HCT116 (cell line): ENCODE data around the gene BMP7. TPM values are rescaled to one million over a fixed set of nuclear protein-coding genes. Genes with fewer than 3 reads are reported as not detected.

Experiments used
- ATAC-seq: fragments of 200-7000 bp; cut with Tn5 transposase; 2 replicates; pipeline ENCODE4 v1.9.1; 2020; ENCODE audit warnings: mild to moderate bottlenecking, moderate library complexity
- BruUV-seq: library from RNA; stranded (reverse); fragments of 400-500 nt; replicated peaks from 2 replicates; lab custom pipeline; 2021; lab: Mats Ljungman, UMichigan
- CTCF ChIA-PET: fragments of 300-600 bp; sonication (Branson Sonifier 250); formaldehyde crosslinking; loops from one replicate; lab custom pipeline; 2021; ENCODE audit warnings: antibody characterized with exemption; lab: Charles Lee
- POLR2A ChIA-PET: fragments of 300-600, 350-600 bp; sonication (Branson Sonifier 250); formaldehyde crosslinking; loops from one replicate; lab custom pipeline; 2021; ENCODE audit warnings: antibody characterized with exemption; lab: Charles Lee
- RAD21 ChIA-PET, 2 experiments: fragments of 300-600 bp; sonication (Branson Sonifier 250); formaldehyde crosslinking; loops; one replicate each; lab custom pipeline; 2023; ENCODE audit warnings: low total read pairs in 2 of 2; ENCODE audit not compliant: uncharacterized antibody in 2 of 2, unreplicated experiment in 2 of 2, low non-redundant PET in 1 of 2; lab: Charles Lee
- DNase-seq: peaks from one replicate; pipeline ENCODE4 v3.0.0-alpha.2; 2010; ENCODE audit warnings: low read depth, low spot score
- H2AFZ ChIP-seq: fragments of 200-600 bp; shearing (Covaris generic), sonication (generic); 2 replicates; pipeline ENCODE4 v1.6.1; 2017; ENCODE audit warnings: low read depth, mixed run types, mixed read lengths, antibody characterized with exemption, low read length; ENCODE audit not compliant: poor library complexity, severe bottlenecking
- H3K27ac ChIP-seq: 2 replicates; pipeline ENCODE4 v1.5.1; 2012; ENCODE audit warnings: low read depth, low read length
- H3K27me3 ChIP-seq: fragments of 200-600 bp; sonication (generic); 2 replicates; pipeline ENCODE4 v1.6.1; 2016; ENCODE audit warnings: mixed run types, low read length, mixed read lengths; ENCODE audit not compliant: insufficient read depth
- H3K36me3 ChIP-seq, 2 experiments: fragments of 200-500 bp in 1 of 2; fragments of 200-600 bp in 1 of 2; sonication (Bioruptor generic) in 1 of 2; sonication (generic) in 1 of 2; 2 replicates each; pipeline versions ENCODE4 v1.5.1 to v1.6.1; 2014 to 2016; ENCODE audit warnings: low read length in 2 of 2, inconsistent platforms in 1 of 2, mixed read lengths in 1 of 2, mixed run types in 1 of 2; ENCODE audit not compliant: insufficient read depth in 2 of 2, control insufficient read depth in 1 of 2
- H3K4me1 ChIP-seq, 2 experiments: fragments of 200-600 bp in 1 of 2; sonication (generic) in 1 of 2; 2 replicates each; pipeline versions ENCODE4 v1.5.1 to v1.6.1; 2012 to 2017; ENCODE audit warnings: low read length in 2 of 2, inconsistent platforms in 1 of 2, mild to moderate bottlenecking in 1 of 2, mixed read lengths in 1 of 2, mixed run types in 1 of 2, moderate library complexity in 1 of 2; ENCODE audit not compliant: insufficient read depth in 2 of 2, control insufficient read depth in 1 of 2
- H3K4me2 ChIP-seq: fragments of 200-600 bp; sonication (generic); 2 replicates; pipeline ENCODE4 v1.6.1; 2017; ENCODE audit warnings: mixed run types, low read length, mixed read lengths
- H3K4me3 ChIP-seq, 2 experiments: fragments of 200-600 bp in 1 of 2; sonication (generic) in 1 of 2; replicated peaks in 1 of 2; 2 replicates each; pipeline ENCODE4 v1.5.1; 2011 to 2016; ENCODE audit warnings: low read length in 2 of 2, control low read depth in 1 of 2, low read depth in 1 of 2, mild to moderate bottlenecking in 1 of 2, mixed read lengths in 1 of 2, mixed run types in 1 of 2
- H3K79me2 ChIP-seq: fragments of 200-600 bp; sonication (generic); 2 replicates; pipeline ENCODE4 v1.6.1; 2017; ENCODE audit warnings: mild to moderate bottlenecking, mixed run types, low read length, moderate library complexity, mixed read lengths; ENCODE audit not compliant: insufficient read depth
- H3K9ac ChIP-seq: fragments of 200-600 bp; sonication (generic); 2 replicates; pipeline ENCODE4 v1.6.1; 2016; ENCODE audit warnings: low read length, mixed read lengths
- H3K9me2 ChIP-seq: fragments of 200-600 bp; sonication (generic), shearing (Covaris generic); 2 replicates; pipeline ENCODE4 v1.6.1; 2017; ENCODE audit warnings: mixed run types, mild to moderate bottlenecking, moderate library complexity; ENCODE audit not compliant: insufficient read depth
- H3K9me3 ChIP-seq, 2 experiments: fragments of 200-500 bp in 1 of 2; fragments of 200-600 bp in 1 of 2; sonication (Bioruptor generic) in 1 of 2; sonication (generic) in 1 of 2; 2 replicates each; pipeline ENCODE4 v1.6.1; 2014 to 2017; ENCODE audit warnings: low read length in 2 of 2, mixed read lengths in 2 of 2, inconsistent platforms in 1 of 2, low read depth in 1 of 2, mild to moderate bottlenecking in 1 of 2, mixed run types in 1 of 2, moderate library complexity in 1 of 2; ENCODE audit not compliant: control insufficient read depth in 1 of 2, insufficient read depth in 1 of 2
- H4K20me1 ChIP-seq: fragments of 200-600 bp; sonication (generic), shearing (Covaris generic); 2 replicates; pipeline ENCODE4 v1.6.1; 2017; ENCODE audit warnings: mixed run types, mild to moderate bottlenecking, moderate library complexity; ENCODE audit not compliant: insufficient read depth
- EZH2phosphoT487 ChIP-seq: fragments of 200-600 bp; IDR thresholded peaks from 2 replicates; pipeline ENCODE4 v1.6.1; 2018; ENCODE audit warnings: antibody characterized with exemption, borderline replicate concordance
- MAX ChIP-seq: IDR thresholded peaks from 2 replicates; pipeline ENCODE4 v1.6.1; 2012
- RAD21 ChIP-seq: IDR thresholded peaks from 2 replicates; pipeline ENCODE4 v1.6.1; 2012; ENCODE audit warnings: low read depth, mild to moderate bottlenecking
- SIN3A ChIP-seq: IDR thresholded peaks from 2 replicates; pipeline ENCODE4 v1.6.1; 2012; ENCODE audit warnings: low read depth
- SP1 ChIP-seq: IDR thresholded peaks from 2 replicates; pipeline ENCODE4 v1.6.1; 2012; ENCODE audit warnings: low read depth
- SRF ChIP-seq: IDR thresholded peaks from 2 replicates; pipeline ENCODE4 v1.6.1; 2012; ENCODE audit warnings: low read depth
- intact Hi-C: fragments of 100-400 bp; cut with micrococcal nuclease; formaldehyde crosslinking; loops from 2 replicates; pipeline ENCODE4 v1.10.0; 2022
- total RNA-seq: library from RNA; stranded (reverse); gene quantifications from one replicate; pipeline ENCODE4 v1.2.1, GENCODE V29; 2021; ENCODE audit not compliant: unreplicated experiment
- TF ChIP-seq, protein P1 (sequence below), 3 experiments: fragments of 200-600 bp in 1 of 3; sonication (generic) in 1 of 3; IDR thresholded peaks in 2 of 3; conservative IDR thresholded peaks in 1 of 3; 2 replicates each; pipeline ENCODE4 v1.5.1; 2012 to 2017; ENCODE audit warnings: low read depth in 2 of 3, low read length in 2 of 3, antibody characterized with exemption in 1 of 3, borderline replicate concordance in 1 of 3, control low read depth in 1 of 3, mild to moderate bottlenecking in 1 of 3, mixed read lengths in 1 of 3, mixed run types in 1 of 3, moderate library complexity in 1 of 3; ENCODE audit not compliant: insufficient read depth in 1 of 3

The BMP7 gene
- total RNA-seq, 1 experiment from 2014 or later: 7.0 TPM

DNA sequence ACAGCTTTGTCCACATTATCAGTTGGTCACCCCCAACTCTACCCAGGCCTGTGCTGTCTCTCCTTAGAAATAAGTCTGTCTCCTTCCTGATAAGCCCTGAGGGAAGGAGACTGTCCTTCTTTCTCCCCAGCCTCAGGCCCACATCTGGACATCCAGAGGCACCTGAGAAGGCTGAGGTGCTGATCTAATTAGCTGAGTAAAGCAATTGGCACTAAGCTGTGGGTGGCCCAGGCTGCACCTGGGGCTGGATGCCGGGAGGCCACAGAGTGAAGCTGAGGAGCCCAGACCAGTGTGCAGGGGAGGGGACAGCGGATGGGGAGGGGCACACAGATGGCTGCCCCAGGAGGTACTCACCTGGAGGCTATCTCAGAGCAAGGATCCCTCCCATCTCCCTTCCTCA lies 26.2 kb upstream of the BMP7 start (continued):
- TF ChIP-seq SRF (no peak), SIN3A (no peak), EZH2phosphoT487 (no peak)

- Histone ChIP-seq H3K9me3 (no peaks in the 10 kb centered on the region), H2AFZ (no peak overlapping the region), H3K36me3 (no peaks in the 10 kb centered on the region), H3K9ac (no peak overlapping the region), H3K4me2 (no peak overlapping the region), H3K4me3 (no peak overlapping the region), H3K4me1 (no peaks in the 10 kb centered on the region), H3K9me2 (no peaks in the 10 kb centered on the region), H3K79me2 (no peaks in the 10 kb centered on the region), H3K27ac (no peak overlapping the region), H4K20me1 (no peaks in the 10 kb centered on the region), H3K27me3 (peaks cover 38% of the 10 kb centered on the region)
- ATAC-seq (no peak), DNase-seq (no peak)
- intact Hi-C loops: no loop called here
- BruUV-seq: no TSS peak
- RAD21 ChIA-PET: no interaction called here
- no peak for TF ChIP-seq SP1
- POLR2A ChIA-PET: no interaction called here
- CTCF ChIA-PET: no interaction called here
Measured at GRCh38 chr20:57291694-57292093, 25.3 kb upstream of the BMP7 start.

GRCh38 chr20:57291003-57291402 lies 24.6 kb upstream of the BMP7 start:
- H3K9ac ChIP-seq: no peak overlapping the region
- POLR2A ChIA-PET: no interaction called here
- peak; percentile 95 for ATAC-seq
- no peaks in the 10 kb centered on the region for H3K79me2 ChIP-seq
- no peak overlapping the region for H3K27ac ChIP-seq
- H3K9me2 ChIP-seq: no peaks in the 10 kb centered on the region
- no peak for DNase-seq
- H3K4me2 ChIP-seq: no peak overlapping the region
- peaks cover 44% of the 10 kb centered on the region for H3K27me3 ChIP-seq
- H3K9me3 ChIP-seq: no peaks in the 10 kb centered on the region
- no peak overlapping the region for H3K4me3 ChIP-seq
- no TSS peak for BruUV-seq
- H4K20me1 ChIP-seq: no peaks in the 10 kb centered on the region
- CTCF ChIA-PET: no interaction called here
- H3K36me3 ChIP-seq: no peaks in the 10 kb centered on the region
- RAD21 ChIA-PET: no interaction called here
- intact Hi-C loops: no loop called here
- no peaks in the 10 kb centered on the region for H3K4me1 ChIP-seq
- no peak overlapping the region for H2AFZ ChIP-seq
- TF ChIP-seq, protein P1, sequence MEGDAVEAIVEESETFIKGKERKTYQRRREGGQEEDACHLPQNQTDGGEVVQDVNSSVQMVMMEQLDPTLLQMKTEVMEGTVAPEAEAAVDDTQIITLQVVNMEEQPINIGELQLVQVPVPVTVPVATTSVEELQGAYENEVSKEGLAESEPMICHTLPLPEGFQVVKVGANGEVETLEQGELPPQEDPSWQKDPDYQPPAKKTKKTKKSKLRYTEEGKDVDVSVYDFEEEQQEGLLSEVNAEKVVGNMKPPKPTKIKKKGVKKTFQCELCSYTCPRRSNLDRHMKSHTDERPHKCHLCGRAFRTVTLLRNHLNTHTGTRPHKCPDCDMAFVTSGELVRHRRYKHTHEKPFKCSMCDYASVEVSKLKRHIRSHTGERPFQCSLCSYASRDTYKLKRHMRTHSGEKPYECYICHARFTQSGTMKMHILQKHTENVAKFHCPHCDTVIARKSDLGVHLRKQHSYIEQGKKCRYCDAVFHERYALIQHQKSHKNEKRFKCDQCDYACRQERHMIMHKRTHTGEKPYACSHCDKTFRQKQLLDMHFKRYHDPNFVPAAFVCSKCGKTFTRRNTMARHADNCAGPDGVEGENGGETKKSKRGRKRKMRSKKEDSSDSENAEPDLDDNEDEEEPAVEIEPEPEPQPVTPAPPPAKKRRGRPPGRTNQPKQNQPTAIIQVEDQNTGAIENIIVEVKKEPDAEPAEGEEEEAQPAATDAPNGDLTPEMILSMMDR (IDR thresholded peaks at IDR 0.05 in 2 of 3, conservative IDR thresholded peaks at IDR 0.05 in 1 of 3; ENCODE audit: borderline replicate concordance in 1 of 3, insufficient read depth in 1 of 3, low read depth in 2 of 3, low read length in 2 of 3): peak; percentile 30 to 66 (median 55); a peak in 5 of 6 replicates
- TF ChIP-seq RAD21 (peak; percentile 51), MAX (no peak)
- TF ChIP-seq, all 23 proteins: peak for 2
